A549 (cell line): Measurements from ENCODE around the gene TMEM143.
A peak's percentile ranks its signal among the peaks of the same experiment; 100 is the strongest.

Source experiments
- BHLHE40 ChIP-seq: IDR thresholded peaks from 2 replicates; pipeline ENCODE4 v1.6.1; 2012; ENCODE audit warnings: low read depth, low read length, inconsistent platforms
- EP300 ChIP-seq, 2 experiments: fragments of >200 bp; sonication (Bioruptor Twin); formaldehyde crosslinking; IDR thresholded peaks; 2 replicates in 1 of 2; 3 replicates in 1 of 2; pipeline ENCODE4 v1.6.1; 2016 to 2017
- MYC ChIP-seq: IDR thresholded peaks from 2 replicates; pipeline ENCODE4 v1.6.1; 2012; ENCODE audit warnings: mild to moderate bottlenecking, inconsistent platforms, low read length, improper control_type of control experiment, borderline replicate concordance
- POLR2A ChIP-seq: IDR thresholded peaks from 2 replicates; pipeline ENCODE4 v1.6.1; 2012; ENCODE audit warnings: mild to moderate bottlenecking, low read length
- POLR2AphosphoS2 ChIP-seq: conservative IDR thresholded peaks from 2 replicates; pipeline ENCODE4 v1.6.1; 2012; ENCODE audit warnings: low read length, improper control_type of control experiment, inconsistent platforms
- ZC3H11A ChIP-seq: fragments of 450-650 bp; IDR thresholded peaks from 2 replicates; pipeline ENCODE4 v1.6.1; 2014; ENCODE audit warnings: antibody characterized with exemption, mild to moderate bottlenecking
- TF ChIP-seq, protein P1 (sequence below): fragments of >200 bp; sonication (Bioruptor Twin); formaldehyde crosslinking; IDR thresholded peaks from 3 replicates; pipeline ENCODE4 v1.5.1; 2016
- TF ChIP-seq, protein P2 (sequence below): fragments of 200-600 bp; sonication (generic); IDR thresholded peaks from 2 replicates; pipeline ENCODE4 v1.6.1; 2016; ENCODE audit warnings: antibody characterized with exemption, mild to moderate bottlenecking, moderate library complexity
- TF ChIP-seq, protein P3 (sequence below): fragments of 250-450 bp; sonication (Bioruptor Pico); IDR thresholded peaks from 2 replicates; pipeline ENCODE4 v1.5.0; 2020; ENCODE audit warnings: low read depth, mild to moderate bottlenecking, moderate library complexity
- TF ChIP-seq, protein P4 (sequence below): fragments of 450-650 bp; IDR thresholded peaks from 2 replicates; pipeline ENCODE4 v1.6.1; 2014; ENCODE audit warnings: antibody characterized with exemption

DNA sequence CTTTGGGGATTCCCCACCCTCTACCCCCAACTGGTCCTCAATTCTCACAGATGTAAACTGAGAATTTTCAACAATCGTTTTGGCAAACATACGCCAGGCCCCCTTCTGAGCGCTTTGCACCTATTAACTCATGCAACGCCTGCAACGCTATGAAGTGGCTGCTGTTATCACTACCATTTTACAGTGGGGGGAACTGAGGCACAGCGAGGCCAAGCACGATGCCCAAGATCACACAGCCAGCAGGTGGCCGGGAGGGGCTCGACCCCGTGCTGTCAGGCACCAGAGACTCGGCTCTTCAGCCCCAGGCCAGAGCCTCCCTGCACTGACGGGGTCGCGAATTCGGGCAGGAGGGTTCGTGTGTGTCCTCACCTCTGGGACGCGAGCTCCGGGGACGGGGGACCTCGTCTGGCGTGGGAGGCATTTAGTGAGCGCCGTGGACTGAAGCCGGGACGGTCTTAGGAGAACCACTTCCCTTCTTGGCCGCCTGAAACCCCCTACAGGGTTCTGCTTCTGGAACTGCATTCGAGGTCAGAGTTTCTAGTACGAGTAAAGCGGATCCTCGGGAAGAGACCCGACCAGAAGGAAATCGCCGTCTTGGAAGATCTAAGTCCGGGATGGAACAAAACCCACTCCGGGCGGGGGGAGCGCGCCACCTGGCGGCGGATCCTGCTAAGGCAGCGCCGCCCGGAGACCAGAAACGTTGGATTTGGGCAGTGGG, 72.8 kb downstream of the TMEM143 start:
- TF ChIP-seq, protein P1, sequence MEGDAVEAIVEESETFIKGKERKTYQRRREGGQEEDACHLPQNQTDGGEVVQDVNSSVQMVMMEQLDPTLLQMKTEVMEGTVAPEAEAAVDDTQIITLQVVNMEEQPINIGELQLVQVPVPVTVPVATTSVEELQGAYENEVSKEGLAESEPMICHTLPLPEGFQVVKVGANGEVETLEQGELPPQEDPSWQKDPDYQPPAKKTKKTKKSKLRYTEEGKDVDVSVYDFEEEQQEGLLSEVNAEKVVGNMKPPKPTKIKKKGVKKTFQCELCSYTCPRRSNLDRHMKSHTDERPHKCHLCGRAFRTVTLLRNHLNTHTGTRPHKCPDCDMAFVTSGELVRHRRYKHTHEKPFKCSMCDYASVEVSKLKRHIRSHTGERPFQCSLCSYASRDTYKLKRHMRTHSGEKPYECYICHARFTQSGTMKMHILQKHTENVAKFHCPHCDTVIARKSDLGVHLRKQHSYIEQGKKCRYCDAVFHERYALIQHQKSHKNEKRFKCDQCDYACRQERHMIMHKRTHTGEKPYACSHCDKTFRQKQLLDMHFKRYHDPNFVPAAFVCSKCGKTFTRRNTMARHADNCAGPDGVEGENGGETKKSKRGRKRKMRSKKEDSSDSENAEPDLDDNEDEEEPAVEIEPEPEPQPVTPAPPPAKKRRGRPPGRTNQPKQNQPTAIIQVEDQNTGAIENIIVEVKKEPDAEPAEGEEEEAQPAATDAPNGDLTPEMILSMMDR: peak; percentile 99
- TF ChIP-seq, protein P2, sequence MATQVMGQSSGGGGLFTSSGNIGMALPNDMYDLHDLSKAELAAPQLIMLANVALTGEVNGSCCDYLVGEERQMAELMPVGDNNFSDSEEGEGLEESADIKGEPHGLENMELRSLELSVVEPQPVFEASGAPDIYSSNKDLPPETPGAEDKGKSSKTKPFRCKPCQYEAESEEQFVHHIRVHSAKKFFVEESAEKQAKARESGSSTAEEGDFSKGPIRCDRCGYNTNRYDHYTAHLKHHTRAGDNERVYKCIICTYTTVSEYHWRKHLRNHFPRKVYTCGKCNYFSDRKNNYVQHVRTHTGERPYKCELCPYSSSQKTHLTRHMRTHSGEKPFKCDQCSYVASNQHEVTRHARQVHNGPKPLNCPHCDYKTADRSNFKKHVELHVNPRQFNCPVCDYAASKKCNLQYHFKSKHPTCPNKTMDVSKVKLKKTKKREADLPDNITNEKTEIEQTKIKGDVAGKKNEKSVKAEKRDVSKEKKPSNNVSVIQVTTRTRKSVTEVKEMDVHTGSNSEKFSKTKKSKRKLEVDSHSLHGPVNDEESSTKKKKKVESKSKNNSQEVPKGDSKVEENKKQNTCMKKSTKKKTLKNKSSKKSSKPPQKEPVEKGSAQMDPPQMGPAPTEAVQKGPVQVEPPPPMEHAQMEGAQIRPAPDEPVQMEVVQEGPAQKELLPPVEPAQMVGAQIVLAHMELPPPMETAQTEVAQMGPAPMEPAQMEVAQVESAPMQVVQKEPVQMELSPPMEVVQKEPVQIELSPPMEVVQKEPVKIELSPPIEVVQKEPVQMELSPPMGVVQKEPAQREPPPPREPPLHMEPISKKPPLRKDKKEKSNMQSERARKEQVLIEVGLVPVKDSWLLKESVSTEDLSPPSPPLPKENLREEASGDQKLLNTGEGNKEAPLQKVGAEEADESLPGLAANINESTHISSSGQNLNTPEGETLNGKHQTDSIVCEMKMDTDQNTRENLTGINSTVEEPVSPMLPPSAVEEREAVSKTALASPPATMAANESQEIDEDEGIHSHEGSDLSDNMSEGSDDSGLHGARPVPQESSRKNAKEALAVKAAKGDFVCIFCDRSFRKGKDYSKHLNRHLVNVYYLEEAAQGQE: no peak
- TF ChIP-seq POLR2AphosphoS2 (no peak), BHLHE40 (no peak), POLR2A (no peak), EP300 (IDR thresholded peaks at IDR 0.05) (no peak), MYC (no peak), ZC3H11A (no peak)
- TF ChIP-seq, protein P3, sequence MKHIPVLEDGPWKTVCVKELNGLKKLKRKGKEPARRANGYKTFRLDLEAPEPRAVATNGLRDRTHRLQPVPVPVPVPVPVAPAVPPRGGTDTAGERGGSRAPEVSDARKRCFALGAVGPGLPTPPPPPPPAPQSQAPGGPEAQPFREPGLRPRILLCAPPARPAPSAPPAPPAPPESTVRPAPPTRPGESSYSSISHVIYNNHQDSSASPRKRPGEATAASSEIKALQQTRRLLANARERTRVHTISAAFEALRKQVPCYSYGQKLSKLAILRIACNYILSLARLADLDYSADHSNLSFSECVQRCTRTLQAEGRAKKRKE (CRISPR knock-in tag): no peak
- TF ChIP-seq, protein P4, sequence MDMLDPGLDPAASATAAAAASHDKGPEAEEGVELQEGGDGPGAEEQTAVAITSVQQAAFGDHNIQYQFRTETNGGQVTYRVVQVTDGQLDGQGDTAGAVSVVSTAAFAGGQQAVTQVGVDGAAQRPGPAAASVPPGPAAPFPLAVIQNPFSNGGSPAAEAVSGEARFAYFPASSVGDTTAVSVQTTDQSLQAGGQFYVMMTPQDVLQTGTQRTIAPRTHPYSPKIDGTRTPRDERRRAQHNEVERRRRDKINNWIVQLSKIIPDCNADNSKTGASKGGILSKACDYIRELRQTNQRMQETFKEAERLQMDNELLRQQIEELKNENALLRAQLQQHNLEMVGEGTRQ: no peak
